ENCODE results near the gene CDKN2A.

Gene CDKN2A

DNA sequence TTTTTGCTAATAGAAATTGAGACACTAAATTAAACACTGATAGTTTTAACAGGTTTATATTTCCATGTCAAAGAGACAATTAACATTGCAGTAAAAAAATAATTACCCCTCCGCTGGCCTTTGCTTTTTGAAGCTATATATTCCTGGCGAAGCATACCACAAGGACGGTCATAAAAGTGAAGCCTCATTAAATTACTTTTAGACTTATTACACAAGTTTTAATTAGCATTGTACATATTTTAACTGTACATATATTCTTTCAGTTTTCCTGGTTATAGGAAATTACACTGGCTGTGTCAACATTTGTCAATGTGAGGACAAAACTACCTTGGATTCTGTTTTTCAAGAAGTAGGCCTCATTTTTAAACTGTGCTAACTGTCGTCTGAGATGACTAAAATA lies 1.2 kb downstream of the CDKN2A start:
- Histone ChIP-seq H3K9ac (ENCODE audit: low read length in 2 of 2) (no peak overlapping the region), H3K4me3 (ENCODE audit: low read length in 2 of 2) (no peak overlapping the region), H3K27me3 (ENCODE audit: control insufficient read depth in 1 of 2, insufficient read depth in 2 of 2, low read length in 2 of 2) (peaks cover 26 to 64% of the 10 kb centered on the region in 2 donors), H3K9me3 (ENCODE audit: control insufficient read depth in 2 of 2, low read length in 2 of 2) (no peaks in the 10 kb centered on the region), H3K36me3 (ENCODE audit: control insufficient read depth in 2 of 2, insufficient read depth in 2 of 2, low read length in 2 of 2) (no peaks in the 10 kb centered on the region), H3K27ac (ENCODE audit: low read length) (no peak overlapping the region), H3K4me1 (ENCODE audit: control insufficient read depth, insufficient read depth, low read length) (peaks cover 5% of the 10 kb centered on the region)

DNA sequence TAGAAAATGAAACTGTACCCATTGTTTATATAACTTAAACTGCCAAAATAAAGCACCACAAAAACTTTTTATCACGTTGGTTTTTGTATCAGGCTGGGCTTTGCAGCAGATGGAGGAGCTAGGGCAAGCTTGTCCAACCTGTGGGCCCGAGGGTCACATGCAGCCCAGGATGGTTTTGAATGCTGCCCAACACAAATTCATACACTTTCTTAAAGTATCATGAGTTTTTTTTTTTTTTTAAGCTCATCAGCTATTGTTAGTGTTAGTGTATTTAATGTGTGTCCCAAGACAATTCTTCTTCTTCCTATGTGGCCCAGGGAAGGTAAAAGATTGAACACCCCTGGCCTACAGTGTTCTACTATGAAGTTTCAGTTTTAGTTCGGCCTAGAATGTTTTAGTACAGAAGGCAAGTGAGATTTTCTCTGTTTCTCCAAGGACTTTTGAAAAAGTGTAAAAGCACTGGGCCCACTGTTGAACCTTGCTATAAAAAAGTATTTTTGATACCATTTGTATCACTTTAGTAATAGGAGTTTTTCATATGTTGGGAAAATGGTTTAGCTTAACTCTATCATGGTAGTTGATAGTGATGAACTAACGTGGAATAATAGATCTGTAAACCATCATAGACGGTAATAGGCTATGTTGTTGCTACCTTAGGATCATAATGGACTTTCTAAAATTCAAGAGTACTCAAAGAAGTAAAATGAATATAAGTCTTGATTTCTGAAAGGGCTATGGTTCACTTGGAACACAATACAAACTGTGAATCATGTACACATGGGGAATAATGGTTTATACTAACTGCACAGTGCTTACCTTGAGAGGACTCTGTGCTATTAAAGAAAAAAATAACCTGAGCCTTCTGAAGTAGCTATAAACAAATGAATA lies 2.9 kb downstream of the CDKN2A start:
- H3K27me3 ChIP-seq (ENCODE audit: control insufficient read depth in 1 of 2, insufficient read depth in 2 of 2, low read length in 2 of 2) = peaks cover 26 to 69% of the 10 kb centered on the region in 2 donors
- peaks cover 5% of the 10 kb centered on the region for H3K4me1 ChIP-seq (ENCODE audit: control insufficient read depth, insufficient read depth, low read length)
- no peaks in the 10 kb centered on the region for H3K36me3 ChIP-seq (ENCODE audit: control insufficient read depth in 2 of 2, insufficient read depth in 2 of 2, low read length in 2 of 2)
- no peak overlapping the region for H3K4me3 ChIP-seq (ENCODE audit: low read length in 2 of 2)
- no peak overlapping the region for H3K27ac ChIP-seq (ENCODE audit: low read length)
- no peak overlapping the region for H3K9ac ChIP-seq (ENCODE audit: low read length in 2 of 2)
- H3K9me3 ChIP-seq (ENCODE audit: control insufficient read depth in 2 of 2, low read length in 2 of 2) = no peaks in the 10 kb centered on the region

DNA sequence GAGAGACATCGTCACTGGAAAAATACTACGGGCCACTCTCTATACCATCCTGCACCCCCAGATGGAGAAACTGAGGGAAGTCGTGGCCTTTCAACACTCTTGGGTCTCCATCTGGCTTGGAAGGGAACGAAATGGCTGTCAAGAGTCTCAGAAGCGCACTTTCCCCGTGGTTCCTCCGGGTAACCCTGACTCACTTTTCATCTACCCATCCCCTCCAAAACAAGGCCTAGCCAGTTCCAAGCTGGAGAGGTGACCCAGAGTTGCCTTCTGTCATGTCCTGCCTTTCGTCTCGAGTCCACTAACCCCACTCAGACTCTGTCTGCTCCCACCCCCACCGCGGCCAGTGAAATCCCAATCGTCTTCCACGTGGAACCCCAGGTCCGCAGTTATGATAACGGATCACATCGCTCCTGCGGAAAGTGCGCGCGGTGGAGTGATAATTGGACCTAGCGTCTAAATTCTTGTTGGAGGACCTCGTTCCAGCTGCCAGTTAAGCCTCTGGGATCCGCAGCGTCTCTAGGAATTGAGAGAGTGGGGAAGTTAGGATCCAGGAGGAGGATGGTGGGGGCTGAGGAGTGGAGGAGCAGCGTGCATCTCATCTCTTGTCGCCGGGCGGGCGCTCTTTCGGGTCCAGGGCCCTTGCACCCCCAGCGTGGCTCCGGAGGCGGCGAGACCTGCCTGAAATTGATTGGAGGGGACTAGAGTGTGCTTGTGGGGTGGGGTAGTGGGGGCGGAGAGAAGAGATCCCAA lies 4.6 kb downstream of the CDKN2A start:
- Histone ChIP-seq H3K9ac (ENCODE audit: low read length in 2 of 2) (no peak overlapping the region), H3K36me3 (ENCODE audit: control insufficient read depth in 2 of 2, insufficient read depth in 2 of 2, low read length in 2 of 2) (no peaks in the 10 kb centered on the region), H3K4me3 (ENCODE audit: low read length in 2 of 2) (no peak overlapping the region), H3K27me3 (ENCODE audit: control insufficient read depth in 1 of 2, insufficient read depth in 2 of 2, low read length in 2 of 2) (peaks cover 23 to 72% of the 10 kb centered on the region in 2 donors), H3K4me1 (ENCODE audit: control insufficient read depth, insufficient read depth, low read length) (peaks cover 5% of the 10 kb centered on the region), H3K27ac (ENCODE audit: low read length) (no peak overlapping the region), H3K9me3 (ENCODE audit: control insufficient read depth in 2 of 2, low read length in 2 of 2) (no peaks in the 10 kb centered on the region)

DNA sequence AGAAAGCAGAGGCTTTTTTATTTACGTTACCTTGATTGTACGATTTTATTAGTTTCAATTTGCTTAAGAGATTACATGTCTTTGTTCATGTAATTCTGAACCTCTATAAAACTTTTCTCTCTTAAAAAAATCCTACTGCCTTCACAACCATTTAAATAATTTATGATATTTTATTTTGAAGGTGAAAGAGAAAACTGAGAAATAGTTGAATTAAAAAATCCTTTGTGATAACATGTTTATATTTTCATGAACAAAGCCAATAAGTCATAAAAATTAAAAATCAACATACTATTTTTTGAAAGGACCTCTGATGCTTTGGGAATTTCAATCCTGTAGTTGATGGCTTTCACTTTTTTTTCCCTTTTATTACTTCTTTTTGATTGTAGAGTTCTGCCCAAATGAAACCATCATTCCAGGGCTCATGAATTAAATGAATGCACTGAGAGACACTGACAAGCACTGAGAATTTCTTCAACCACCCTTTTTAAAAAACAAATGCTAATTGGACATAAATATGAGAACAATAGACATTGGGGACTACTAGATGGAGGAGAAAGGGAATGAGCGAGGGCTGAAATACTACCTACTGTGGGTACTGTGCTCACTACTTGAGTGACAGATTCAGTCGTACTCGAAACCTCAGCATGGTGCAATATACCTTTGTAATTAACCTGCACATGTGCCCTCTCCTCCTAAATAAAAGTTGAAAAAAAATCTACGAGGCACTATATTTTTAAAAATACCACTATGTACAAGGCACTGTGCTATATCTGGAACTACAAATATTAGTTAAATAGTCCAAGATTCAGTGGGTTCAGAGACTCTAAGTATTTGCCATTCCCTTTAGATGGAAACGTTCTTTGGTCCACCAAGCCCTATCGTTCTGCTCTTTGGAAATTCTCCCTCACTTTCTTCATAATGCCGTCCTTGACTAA lies 5.9 kb downstream of the CDKN2A start:
- no peak overlapping the region for H3K9ac ChIP-seq (ENCODE audit: low read length in 2 of 2)
- H3K4me1 ChIP-seq (ENCODE audit: control insufficient read depth, insufficient read depth, low read length) = no peaks in the 10 kb centered on the region
- H3K27me3 ChIP-seq (ENCODE audit: control insufficient read depth in 1 of 2, insufficient read depth in 2 of 2, low read length in 2 of 2) = peaks cover 18 to 72% of the 10 kb centered on the region in 2 donors
- H3K9me3 ChIP-seq (ENCODE audit: control insufficient read depth in 2 of 2, low read length in 2 of 2) = no peaks in the 10 kb centered on the region
- no peak overlapping the region for H3K4me3 ChIP-seq (ENCODE audit: low read length in 2 of 2)
- no peak overlapping the region for H3K27ac ChIP-seq (ENCODE audit: low read length)
- H3K36me3 ChIP-seq (ENCODE audit: control insufficient read depth in 2 of 2, insufficient read depth in 2 of 2, low read length in 2 of 2) = no peaks in the 10 kb centered on the region

DNA sequence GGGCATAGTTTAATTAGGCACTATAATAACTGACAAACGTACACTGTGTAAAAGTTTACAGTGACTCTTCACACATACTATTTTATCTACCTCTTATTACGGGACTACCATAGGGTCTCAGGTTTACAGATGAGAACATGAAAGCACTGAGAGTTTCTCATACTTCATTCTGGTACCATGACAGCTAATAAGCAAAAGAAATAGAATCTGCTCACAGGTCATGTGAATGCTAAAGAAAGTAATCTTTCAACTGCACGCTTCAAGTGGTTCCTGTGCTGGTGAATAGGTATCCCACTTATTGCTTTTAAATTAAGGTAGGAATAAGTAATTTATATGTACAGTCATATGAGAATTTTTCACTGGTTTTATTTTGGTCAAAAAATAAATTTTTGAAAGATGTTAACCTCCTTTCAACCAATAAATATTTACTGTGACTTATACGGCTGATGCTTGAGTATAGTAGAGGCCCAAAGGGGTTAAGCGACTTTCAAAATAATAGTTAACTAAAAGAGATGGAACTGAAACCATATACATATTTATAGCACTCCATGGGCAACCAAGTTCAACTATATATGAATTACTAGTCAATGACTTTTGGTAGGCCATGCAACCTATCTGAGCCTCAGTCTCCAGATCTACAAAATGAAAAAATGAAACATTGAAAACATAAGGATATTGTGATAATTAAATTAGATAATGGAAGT lies 8.1 kb downstream of the CDKN2A start:
- H3K9ac ChIP-seq (ENCODE audit: low read length in 2 of 2) = no peak overlapping the region
- no peaks in the 10 kb centered on the region for H3K4me1 ChIP-seq (ENCODE audit: control insufficient read depth, insufficient read depth, low read length)
- H3K4me3 ChIP-seq (ENCODE audit: low read length in 2 of 2) = no peak overlapping the region
- peaks cover 16 to 68% of the 10 kb centered on the region in 2 donors for H3K27me3 ChIP-seq (ENCODE audit: control insufficient read depth in 1 of 2, insufficient read depth in 2 of 2, low read length in 2 of 2)
- no peaks in the 10 kb centered on the region for H3K36me3 ChIP-seq (ENCODE audit: control insufficient read depth in 2 of 2, insufficient read depth in 2 of 2, low read length in 2 of 2)
- H3K9me3 ChIP-seq (ENCODE audit: control insufficient read depth in 2 of 2, low read length in 2 of 2) = no peaks in the 10 kb centered on the region
- no peak overlapping the region for H3K27ac ChIP-seq (ENCODE audit: low read length)

DNA sequence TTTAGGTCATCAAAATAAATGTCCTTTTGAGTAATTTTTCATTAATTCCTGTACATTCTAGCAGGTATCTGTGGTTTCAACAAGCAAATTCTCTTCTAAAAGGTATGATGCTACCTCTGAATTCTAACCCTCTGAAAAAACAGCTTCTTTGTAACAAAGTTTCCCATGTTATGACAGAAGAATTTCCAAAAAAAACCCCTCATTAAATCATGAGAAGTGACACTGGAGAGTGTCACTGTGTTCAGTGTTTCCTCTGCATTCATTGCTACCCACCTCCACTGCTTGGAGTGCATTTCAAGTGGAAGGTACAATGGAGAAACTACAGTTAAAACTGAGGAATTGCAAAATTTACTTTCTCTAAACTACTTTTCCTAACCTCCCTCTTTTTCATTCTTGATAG lies 10.1 kb downstream of the CDKN2A start:
- Histone ChIP-seq H3K4me3 (ENCODE audit: low read length in 2 of 2) (no peak overlapping the region), H3K27ac (ENCODE audit: low read length) (no peak overlapping the region), H3K36me3 (ENCODE audit: control insufficient read depth in 2 of 2, insufficient read depth in 2 of 2, low read length in 2 of 2) (no peaks in the 10 kb centered on the region), H3K9me3 (ENCODE audit: control insufficient read depth in 2 of 2, low read length in 2 of 2) (no peaks in the 10 kb centered on the region), H3K4me1 (ENCODE audit: control insufficient read depth, insufficient read depth, low read length) (no peaks in the 10 kb centered on the region), H3K9ac (ENCODE audit: low read length in 2 of 2) (no peak overlapping the region), H3K27me3 (ENCODE audit: control insufficient read depth in 1 of 2, insufficient read depth in 2 of 2, low read length in 2 of 2) (peaks cover 8 to 63% of the 10 kb centered on the region in 2 donors)

DNA sequence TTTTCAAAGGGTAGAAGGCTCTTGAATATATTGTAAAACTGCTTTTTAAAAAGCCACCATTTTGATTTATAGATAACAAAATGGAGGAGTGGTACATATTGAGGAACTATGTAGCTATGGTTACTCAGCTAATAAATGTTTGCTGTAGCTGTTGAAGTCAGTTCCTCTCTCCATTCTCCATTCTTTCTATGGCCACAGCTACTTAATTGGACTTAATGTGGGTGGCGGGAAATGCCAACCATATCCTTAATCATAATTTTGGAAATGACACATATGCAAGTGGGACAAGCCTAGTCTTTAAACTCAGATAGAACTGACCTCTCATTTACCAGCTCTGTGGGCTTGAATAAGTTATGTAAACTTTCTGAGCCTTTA lies 10.6 kb downstream of the CDKN2A start:
- H3K27me3 ChIP-seq (ENCODE audit: control insufficient read depth in 1 of 2, insufficient read depth in 2 of 2, low read length in 2 of 2) = peaks cover 11 to 63% of the 10 kb centered on the region in 2 donors
- no peak overlapping the region for H3K27ac ChIP-seq (ENCODE audit: low read length)
- no peaks in the 10 kb centered on the region for H3K9me3 ChIP-seq (ENCODE audit: control insufficient read depth in 2 of 2, low read length in 2 of 2)

DNA sequence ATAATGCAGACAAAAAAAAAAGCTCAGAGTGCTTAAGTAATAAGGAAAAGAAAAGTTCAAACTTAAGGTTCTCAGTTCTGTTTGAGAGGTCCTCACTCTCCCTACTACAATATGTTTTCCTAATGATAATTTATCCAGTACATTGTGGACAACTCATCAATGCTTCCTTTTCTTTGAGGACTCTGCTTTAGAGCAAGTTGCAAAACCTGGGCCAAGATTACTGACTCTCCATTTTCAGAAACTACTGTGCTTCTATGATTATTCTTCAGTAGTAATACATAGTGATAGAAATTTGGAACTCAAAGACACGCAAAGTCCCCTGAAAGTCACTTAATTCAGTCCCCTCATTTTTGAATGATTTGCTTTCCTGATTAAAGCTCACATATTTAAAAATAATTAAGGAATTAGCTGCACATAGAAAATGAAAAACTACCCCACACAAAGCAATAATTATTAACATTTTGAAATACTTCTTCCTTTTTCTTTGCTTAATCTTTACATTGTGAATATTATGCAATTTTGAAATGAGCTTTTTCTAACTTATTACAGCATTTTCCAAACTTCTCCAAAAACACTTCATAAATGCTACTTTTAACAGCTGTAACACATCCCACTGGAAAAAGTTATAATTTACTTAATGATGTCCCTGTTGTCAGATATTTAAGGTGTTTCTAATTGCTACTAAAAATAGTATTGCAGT lies 11.2 kb downstream of the CDKN2A start:
- no peaks in the 10 kb centered on the region for H3K9me3 ChIP-seq (ENCODE audit: control insufficient read depth in 2 of 2, low read length in 2 of 2)
- H3K9ac ChIP-seq (ENCODE audit: low read length in 2 of 2) = no peak overlapping the region
- H3K36me3 ChIP-seq (ENCODE audit: control insufficient read depth in 2 of 2, insufficient read depth in 2 of 2, low read length in 2 of 2) = no peaks in the 10 kb centered on the region
- H3K27me3 ChIP-seq (ENCODE audit: control insufficient read depth in 1 of 2, insufficient read depth in 2 of 2, low read length in 2 of 2) = peaks cover 10 to 59% of the 10 kb centered on the region in 2 donors
- H3K27ac ChIP-seq (ENCODE audit: low read length) = no peak overlapping the region
- H3K4me3 ChIP-seq (ENCODE audit: low read length in 2 of 2) = no peak overlapping the region
- H3K4me1 ChIP-seq (ENCODE audit: control insufficient read depth, insufficient read depth, low read length) = no peaks in the 10 kb centered on the region

More for the DNA sequence above, 10.6 kb downstream of the CDKN2A start:
- no peaks in the 10 kb centered on the region for H3K36me3 ChIP-seq (ENCODE audit: control insufficient read depth in 2 of 2, insufficient read depth in 2 of 2, low read length in 2 of 2)
- no peaks in the 10 kb centered on the region for H3K4me1 ChIP-seq (ENCODE audit: control insufficient read depth, insufficient read depth, low read length)
- H3K4me3 ChIP-seq (ENCODE audit: low read length in 2 of 2) = no peak overlapping the region
- H3K9ac ChIP-seq (ENCODE audit: low read length in 2 of 2) = no peak overlapping the region

DNA sequence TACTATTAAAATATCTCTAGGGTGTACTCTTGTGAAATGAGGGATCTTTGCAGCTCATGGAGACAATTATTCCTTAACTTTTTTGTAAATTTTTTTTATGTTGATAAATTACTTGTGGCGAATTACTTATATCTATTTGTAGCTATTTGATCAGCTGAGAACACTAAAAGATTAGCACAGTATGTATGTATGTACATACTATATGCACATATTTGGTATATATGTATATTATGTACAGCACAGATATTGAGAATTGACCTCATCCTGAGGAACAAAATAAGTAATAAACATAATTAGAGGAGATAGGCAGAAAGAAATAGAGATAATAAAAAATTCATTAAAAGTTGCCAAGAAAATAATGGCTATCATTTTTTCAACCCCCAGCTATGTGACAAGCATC lies 11.8 kb downstream of the CDKN2A start:
- H3K4me3 ChIP-seq (ENCODE audit: low read length in 2 of 2) = no peak overlapping the region
- H3K27me3 ChIP-seq (ENCODE audit: control insufficient read depth in 1 of 2, insufficient read depth in 2 of 2, low read length in 2 of 2) = peaks cover 10 to 62% of the 10 kb centered on the region in 2 donors

More for the DNA sequence above, 11.8 kb downstream of the CDKN2A start:
- Histone ChIP-seq H3K9ac (ENCODE audit: low read length in 2 of 2) (no peak overlapping the region), H3K4me1 (ENCODE audit: control insufficient read depth, insufficient read depth, low read length) (no peaks in the 10 kb centered on the region), H3K36me3 (ENCODE audit: control insufficient read depth in 2 of 2, insufficient read depth in 2 of 2, low read length in 2 of 2) (no peaks in the 10 kb centered on the region), H3K27ac (ENCODE audit: low read length) (no peak overlapping the region), H3K9me3 (ENCODE audit: control insufficient read depth in 2 of 2, low read length in 2 of 2) (no peaks in the 10 kb centered on the region)

Data from stomach smooth muscle (tissue), 2 donors.